ENCODE measurements around the gene RPS25. TPM values are rescaled to one million over a fixed set of nuclear protein-coding genes. Genes with fewer than 3 reads are reported as not detected.
A peak's percentile ranks its signal among the peaks of the same experiment; 100 is the strongest.

The RPS25 gene
- total and polyA plus RNA-seq, 9 of the 15 experiments (the other 6 are each of a cell fraction or from before 2014, with no cell fraction given), result 1,553 to 5,486 (median 2,471) TPM

DNA sequence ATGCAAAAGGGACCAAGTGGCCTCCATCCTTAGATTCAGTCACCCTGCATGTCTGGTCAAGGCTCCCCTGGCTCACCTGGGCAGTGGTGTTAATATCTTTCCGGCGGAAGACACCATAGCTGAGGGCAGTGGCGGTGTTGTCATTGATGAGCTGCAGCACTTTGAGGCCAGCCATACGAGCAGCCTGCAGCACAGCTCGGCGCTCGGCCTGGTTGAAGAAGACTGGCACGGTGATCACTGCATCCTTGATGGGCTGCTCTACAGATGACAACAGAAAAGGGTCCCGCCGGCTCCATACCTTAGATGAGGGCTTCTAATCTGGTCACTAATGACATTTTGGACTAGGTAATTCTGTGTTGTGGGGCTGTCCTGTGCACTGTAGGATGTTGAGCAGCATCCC, 36.3 kb upstream of the RPS25 start:
- Histone ChIP-seq H3K4me1 (replicated peaks in 1 of 2; ENCODE audit: control insufficient read depth in 2 of 2, insufficient read depth in 2 of 2, low read length in 2 of 2) (peaks cover 18 to 21% of the 10 kb centered on the region in 2 experiments; a peak in 3 of 5 replicates), H3K27ac (ENCODE audit: extremely low read depth, low read depth, low read length) (no peak overlapping the region), H3K4me2 (ENCODE audit: insufficient read depth, low read length) (no peak overlapping the region), H4K20me1 (replicated peaks; ENCODE audit: control insufficient read depth, insufficient read depth, low read length) (no peaks in the 10 kb centered on the region), H3K9me3 (replicated peaks; ENCODE audit: control insufficient read depth, insufficient read depth, low read depth, low read length) (no peaks in the 10 kb centered on the region), H3K9ac (ENCODE audit: insufficient read depth in 1 of 2, low read depth in 2 of 2, low read length in 2 of 2) (peak overlapping the region in 1 of 2 experiments; percentile 29; a peak in 1 of 4 replicates), H3K36me3 (ENCODE audit: control insufficient read depth, insufficient read depth, low read length) (peaks cover 64% of the 10 kb centered on the region), H3K27me3 (ENCODE audit: control insufficient read depth in 2 of 2, insufficient read depth in 2 of 2, low read length in 2 of 2) (no peaks in the 10 kb centered on the region), H3K4me3 (no peak overlapping the region), H2AFZ (ENCODE audit: low read depth, low read length) (no peak overlapping the region), H3K79me2 (ENCODE audit: control insufficient read depth, insufficient read depth, low read length) (peaks cover 38% of the 10 kb centered on the region), H3K9me1 (ENCODE audit: control insufficient read depth, insufficient read depth, low read length) (no peaks in the 10 kb centered on the region)
- ATAC-seq, result no peak
- intact Hi-C loops (cut with micrococcal nuclease), result no loop called here
- CTCF ChIA-PET (ENCODE audit: low intra/inter-chr PET ratio), result no interaction called here
- no TSS peak for BruUV-seq (replicated peaks)
- no peak for FAIRE-seq
- 95% methylated on average over 10 of the region's 10 CpGs for WGBS (ENCODE audit: insufficient coverage, low coverage, missing lambda C conversion rate)
- in situ Hi-C loops (cut with MboI), result no loop called here
- peak; percentile 63 for TF ChIP-seq RBFOX2 (IDR thresholded peaks at IDR 0.05; ENCODE audit: low read depth, low read length)
- no peak for TF ChIP-seq FOXJ2 (tag; IDR thresholded peaks at IDR 0.05)
- 0 out of 2 replicates have a peak, but pooled peaks have one; percentile 36 for TF ChIP-seq POLR2G (IDR thresholded peaks at IDR 0.05; ENCODE audit: low read depth, low read length)
- no peak for DNase-seq (ENCODE audit: extremely low read depth in 1 of 4, low spot score in 3 of 4)
- POLR2A ChIA-PET, result interaction anchor here (0.6 to 8.8 kb wide), 8 partner anchors 10 to 266 kb away, joined by 3 to 132 read pairs (median 8); partner anchors contain the start of gene VPS11

GRCh38 chr11:119052163-119052814, 34.1 kb upstream of the RPS25 start:
- WGBS (ENCODE audit: insufficient coverage, low coverage, missing lambda C conversion rate), result 96% methylated on average over 22 of the region's 23 CpGs
- TF ChIP-seq RBFOX2 (IDR thresholded peaks at IDR 0.05; ENCODE audit: low read depth, low read length), result peak; percentile 62
- TF ChIP-seq E2F5 (CRISPR knock-in tag; IDR thresholded peaks at IDR 0.05), result no peak
- 0 out of 2 replicates have a peak, but pooled peaks have one; percentile 12 for TF ChIP-seq PML (IDR thresholded peaks at IDR 0.05; ENCODE audit: low read length)
- Histone ChIP-seq H3K9me1 (ENCODE audit: control insufficient read depth, insufficient read depth, low read length) (peaks cover 3% of the 10 kb centered on the region), H3K27me3 (ENCODE audit: control insufficient read depth in 2 of 2, insufficient read depth in 2 of 2, low read length in 2 of 2) (no peaks in the 10 kb centered on the region), H3K9me3 (replicated peaks; ENCODE audit: control insufficient read depth, insufficient read depth, low read depth, low read length) (no peaks in the 10 kb centered on the region), H3K36me3 (ENCODE audit: control insufficient read depth, insufficient read depth, low read length) (peaks cover 85% of the 10 kb centered on the region), H3K9ac (ENCODE audit: insufficient read depth in 1 of 2, low read depth in 2 of 2, low read length in 2 of 2) (peak overlapping the region in 1 of 2 experiments; percentile 41; a peak in 1 of 4 replicates), H3K27ac (ENCODE audit: extremely low read depth, low read depth, low read length) (no peak overlapping the region), H2AFZ (ENCODE audit: low read depth, low read length) (no peak overlapping the region), H3K79me2 (ENCODE audit: control insufficient read depth, insufficient read depth, low read length) (peaks cover 30% of the 10 kb centered on the region), H3K4me1 (replicated peaks in 1 of 2; ENCODE audit: control insufficient read depth in 2 of 2, insufficient read depth in 2 of 2, low read length in 2 of 2) (peaks cover 13 to 15% of the 10 kb centered on the region in 2 experiments; a peak in 3 of 5 replicates), H3K4me2 (ENCODE audit: insufficient read depth, low read length) (no peak overlapping the region), H4K20me1 (replicated peaks; ENCODE audit: control insufficient read depth, insufficient read depth, low read length) (no peaks in the 10 kb centered on the region), H3K4me3 (no peak overlapping the region)
- DNase-seq (ENCODE audit: extremely low read depth in 1 of 4, low spot score in 3 of 4), result no peak
- BruUV-seq (replicated peaks), result no TSS peak
- POLR2A ChIA-PET, result interaction anchor here (0.6 to 8.8 kb wide), 2 partner anchors 8 to 57 kb away, joined by 3 to 132 read pairs; no protein-coding TSS in a partner anchor
- no peak for ATAC-seq
- in situ Hi-C loops (cut with MboI) (no loop called here), intact Hi-C loops (cut with micrococcal nuclease) (no loop called here)
- CTCF ChIA-PET (ENCODE audit: low intra/inter-chr PET ratio), result no interaction called here
- no peak for FAIRE-seq

Measured in K562 (cell line).